Smooth muscle cell of the brain vasculature (primary cell): ENCODE measurements around the gene FAM163B.

ENCODE experiments used
- DNase-seq: peaks from one replicate; pipeline ENCODE4 v3.0.0-alpha.2; 2012; ENCODE audit warnings: low read depth, low spot score

Gene FAM163B

GRCh38 chr9:133528876-133529241 lies 80.3 kb downstream of the FAM163B start:
- DNase-seq: no peak

GRCh38 chr9:133528001-133528875 lies 81.0 kb downstream of the FAM163B start:
- no peak for DNase-seq

GRCh38 chr9:133527444-133527920 lies 81.7 kb downstream of the FAM163B start:
- no peak for DNase-seq
